Measurements from ENCODE around the gene PLEKHA7. TPM values are rescaled to one million over a fixed set of nuclear protein-coding genes. Genes with fewer than 3 reads are reported as not detected.

PLEKHA7 gene
- total and polyA plus RNA-seq, 2 of the 8 experiments (the other 6 are each of a cell fraction or from before 2014, with no cell fraction given) = 11.4 to 25.6 TPM

- ChIA-PET POLR2A (ENCODE audit: partially characterized antibody) (interaction anchor here (1.0 to 1.5 kb wide), 4 partner anchors 10 to 51 kb away, joined by 3 to 7 read pairs (median 3); partner anchors contain the start of gene PLEKHA7), CTCF (ENCODE audit: partially characterized antibody) (interaction anchor here (0.6 to 2.0 kb wide), 8 partner anchors 10 to 151 kb away, joined by 3 to 15 read pairs (median 5); no protein-coding TSS in a partner anchor)
- Histone ChIP-seq H2AFZ (ENCODE audit: low read length) (no peak overlapping the region), H3K9ac (replicated peaks in 1 of 4; ENCODE audit: extremely low read depth in 1 of 4, low read depth in 3 of 4, low read length in 3 of 4) (no peak overlapping the region), H2BK5ac (ENCODE audit: low read depth, low read length) (no peak overlapping the region), H3K79me2 (ENCODE audit: control insufficient read depth in 1 of 2, insufficient read depth in 2 of 2, low read length in 2 of 2) (no peaks in the 10 kb centered on the region), H2BK120ac (replicated peaks; ENCODE audit: low read depth, low read length) (no peak overlapping the region), H3K14ac (ENCODE audit: insufficient read length) (no peak overlapping the region), H2BK12ac (ENCODE audit: low read depth, low read length) (no peak overlapping the region), H3K18ac (ENCODE audit: extremely low read depth, low read length) (no peak overlapping the region), H2BK20ac (ENCODE audit: low read length) (no peak overlapping the region; the same call in 1 of the 2 replicates), H4K20me1 (replicated peaks in 1 of 2; ENCODE audit: control insufficient read depth in 1 of 2, insufficient read depth in 2 of 2, low read length in 2 of 2) (no peaks in the 10 kb centered on the region), H3K27ac (ENCODE audit: low read depth, low read length) (no peak overlapping the region), H3K9me3 (ENCODE audit: insufficient read depth in 2 of 2, low read depth in 1 of 2, low read length in 1 of 2) (no peaks in the 10 kb centered on the region), H3K56ac (replicated peaks; ENCODE audit: insufficient read length, low read depth, low read length) (no peak overlapping the region), H2BK15ac (ENCODE audit: low read length) (no peak overlapping the region), H3K4me1 (replicated peaks in 1 of 4; ENCODE audit: control insufficient read depth in 3 of 4, insufficient read depth in 4 of 4, low read length in 3 of 4) (no peaks in the 10 kb centered on the region; a peak in 1 of 7 replicates), H4K5ac (ENCODE audit: insufficient read length, low read depth, low read length) (no peak overlapping the region), H3K4me3 (ENCODE audit: extremely low read depth in 1 of 4, insufficient read depth in 2 of 4, low read depth in 3 of 4, low read length in 4 of 4) (no peak overlapping the region), H4K8ac (ENCODE audit: extremely low read depth, insufficient read depth, low read length) (no peak overlapping the region; the same call in 1 of the 2 replicates), H3K79me1 (ENCODE audit: low read depth, low read length) (no peaks in the 10 kb centered on the region), H3K23ac (ENCODE audit: insufficient read length) (no peak overlapping the region), H4K91ac (replicated peaks; ENCODE audit: insufficient read length, low read length) (no peak overlapping the region), H3K4me2 (ENCODE audit: insufficient read depth in 1 of 2, low read depth in 2 of 2, low read length in 2 of 2) (no peak overlapping the region), H3K4ac (replicated peaks; ENCODE audit: insufficient read length, low read depth, low read length) (no peak overlapping the region), H3K36me3 (ENCODE audit: control insufficient read depth in 2 of 4, insufficient read depth in 4 of 4, low read length in 3 of 4) (no peaks in the 10 kb centered on the region; a peak in 1 of 8 replicates), H3K23me2 (ENCODE audit: low read depth, low read length) (no peaks in the 10 kb centered on the region; the same call in 1 of the 2 replicates), H3K27me3 (replicated peaks in 1 of 4; ENCODE audit: control insufficient read depth in 3 of 4, extremely low read depth in 1 of 4, insufficient read depth in 3 of 4, low read length in 3 of 4) (no peaks in the 10 kb centered on the region), H2AK5ac (ENCODE audit: low read depth, low read length) (no peak overlapping the region)
- FAIRE-seq (no peak), DNase-seq (ENCODE audit: low read depth in 1 of 2, low spot score in 2 of 2) (no peak)
- 98% methylated on average over 3 of the region's 3 CpGs; no CpG with 5 or more reads in 1 of the 2 experiments for WGBS, 2 experiments (ENCODE audit: extremely low coverage in 1 of 2, insufficient coverage in 1 of 2, insufficient read length in 1 of 2, insufficient replicate concordance in 2 of 2, low coverage in 1 of 2, low lambda C conversion rate in 2 of 2, missing lambda C conversion rate in 1 of 2)
- no peak for TF ChIP-seq BRCA1 (IDR thresholded peaks at IDR 0.05; ENCODE audit: low read depth, low read length)
- no peak for TF ChIP-seq TAF1 (IDR thresholded peaks at IDR 0.05; ENCODE audit: low read depth, low read length)
- no peak for TF ChIP-seq EZH2 (IDR thresholded peaks at IDR 0.05; ENCODE audit: low read depth, low read length, severe bottlenecking)
- TF ChIP-seq SRF (IDR thresholded peaks at IDR 0.05; ENCODE audit: low read depth, low read length) = no peak
- no peak for TF ChIP-seq CHD2 (IDR thresholded peaks at IDR 0.05; ENCODE audit: low read length)
- TF ChIP-seq PHF8 (conservative IDR thresholded peaks at IDR 0.05; ENCODE audit: low read depth, low read length) = no peak
- no peak for TF ChIP-seq JUND (IDR thresholded peaks at IDR 0.05; ENCODE audit: low read length)
- no peak for TF ChIP-seq SP4 (IDR thresholded peaks at IDR 0.05; ENCODE audit: low read length)
- TF ChIP-seq CBX8 (IDR thresholded peaks at IDR 0.05; ENCODE audit: borderline replicate concordance, low read depth, low read length) = no peak
- no peak for TF ChIP-seq KDM4A (IDR thresholded peaks at IDR 0.05; ENCODE audit: low read depth, low read length, severe bottlenecking)
- no peak for TF ChIP-seq SP1 (IDR thresholded peaks at IDR 0.05; ENCODE audit: low read depth, low read length)
- TF ChIP-seq RXRA (IDR thresholded peaks at IDR 0.05; ENCODE audit: insufficient read depth, low read depth, low read length) = no peak
- TF ChIP-seq USF2 (IDR thresholded peaks at IDR 0.05; ENCODE audit: low read length) = no peak
Observed at GRCh38 chr11:17026487-17027082, 12.4 kb upstream of the PLEKHA7 start.
